ENCODE data around the gene GPX2.

DNA sequence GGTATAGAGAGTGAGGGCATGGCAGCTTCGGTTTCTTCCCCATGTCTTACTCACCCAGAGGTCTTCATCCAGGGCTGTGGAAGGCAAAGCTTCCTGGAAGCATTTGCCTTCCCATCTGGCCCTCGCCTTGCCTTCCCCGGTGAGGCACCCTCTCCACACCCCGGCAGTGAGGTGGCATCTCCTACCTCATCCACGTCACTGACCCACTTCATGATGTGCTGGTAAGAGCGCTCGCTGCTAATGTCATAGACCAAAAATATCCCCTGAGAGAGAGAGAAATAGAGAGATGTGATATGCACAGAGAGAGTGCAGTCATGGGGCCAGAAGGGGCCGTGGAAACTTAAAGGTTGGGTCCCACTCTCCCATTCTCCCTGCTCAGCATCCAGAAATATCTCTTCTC is 8.3 kb upstream of the GPX2 start:
- TF ChIP-seq, protein P1, sequence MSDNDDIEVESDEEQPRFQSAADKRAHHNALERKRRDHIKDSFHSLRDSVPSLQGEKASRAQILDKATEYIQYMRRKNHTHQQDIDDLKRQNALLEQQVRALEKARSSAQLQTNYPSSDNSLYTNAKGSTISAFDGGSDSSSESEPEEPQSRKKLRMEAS (IDR thresholded peaks at IDR 0.05; ENCODE audit: insufficient read depth, insufficient read length), result no peak
- TF ChIP-seq, protein P2, sequence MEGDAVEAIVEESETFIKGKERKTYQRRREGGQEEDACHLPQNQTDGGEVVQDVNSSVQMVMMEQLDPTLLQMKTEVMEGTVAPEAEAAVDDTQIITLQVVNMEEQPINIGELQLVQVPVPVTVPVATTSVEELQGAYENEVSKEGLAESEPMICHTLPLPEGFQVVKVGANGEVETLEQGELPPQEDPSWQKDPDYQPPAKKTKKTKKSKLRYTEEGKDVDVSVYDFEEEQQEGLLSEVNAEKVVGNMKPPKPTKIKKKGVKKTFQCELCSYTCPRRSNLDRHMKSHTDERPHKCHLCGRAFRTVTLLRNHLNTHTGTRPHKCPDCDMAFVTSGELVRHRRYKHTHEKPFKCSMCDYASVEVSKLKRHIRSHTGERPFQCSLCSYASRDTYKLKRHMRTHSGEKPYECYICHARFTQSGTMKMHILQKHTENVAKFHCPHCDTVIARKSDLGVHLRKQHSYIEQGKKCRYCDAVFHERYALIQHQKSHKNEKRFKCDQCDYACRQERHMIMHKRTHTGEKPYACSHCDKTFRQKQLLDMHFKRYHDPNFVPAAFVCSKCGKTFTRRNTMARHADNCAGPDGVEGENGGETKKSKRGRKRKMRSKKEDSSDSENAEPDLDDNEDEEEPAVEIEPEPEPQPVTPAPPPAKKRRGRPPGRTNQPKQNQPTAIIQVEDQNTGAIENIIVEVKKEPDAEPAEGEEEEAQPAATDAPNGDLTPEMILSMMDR (IDR thresholded peaks at IDR 0.05; ENCODE audit: extremely low read depth in 1 of 2, insufficient read depth in 1 of 2, low read depth in 1 of 2, low read length in 2 of 2), result no peak
- no peak for TF ChIP-seq POLR2AphosphoS5 (IDR thresholded peaks at IDR 0.05; ENCODE audit: insufficient read depth, low read depth, low read length)
- TF ChIP-seq POLR2A (IDR thresholded peaks at IDR 0.05; ENCODE audit: low read depth, low read length), result no peak
- no peak for TF ChIP-seq MYC (IDR thresholded peaks at IDR 0.05; ENCODE audit: low read depth, low read length)
